Neutrophil (primary cell): ENCODE data around the gene P2RY4.
"Not testable (repeated sequence)": the region's sequence is repeated elsewhere in the genome, so short reads cannot be mapped to it uniquely, and the experiment has no call there.

Source experiments
- H3K27ac ChIP-seq: fragments of 200-600 bp; sonication (generic); 2 replicates; pipeline ENCODE4 v1.5.1; 2016; ENCODE audit warnings: mild to moderate bottlenecking, moderate library complexity
- H3K27me3 ChIP-seq: fragments of 200-600 bp; sonication (generic); 2 replicates; pipeline ENCODE4 v1.6.0; 2016; ENCODE audit warnings: mild to moderate bottlenecking
- H3K36me3 ChIP-seq: fragments of 200-600 bp; sonication (generic); 2 replicates; pipeline ENCODE4 v1.5.1; 2017
- H3K4me1 ChIP-seq, 2 experiments: fragments of 200-600 bp in 1 of 2; sonication (generic) in 1 of 2; 1 replicate in 1 of 2; 2 replicates in 1 of 2; pipeline versions ENCODE4 v1.5.1 to v1.6.1; 2013 to 2016; ENCODE audit warnings: low read depth in 1 of 2, low read length in 1 of 2, mild to moderate bottlenecking in 1 of 2, moderate library complexity in 1 of 2; ENCODE audit not compliant: control insufficient read depth in 1 of 2, insufficient read depth in 1 of 2
- H3K4me3 ChIP-seq, 2 experiments: fragments of 200-600 bp in 1 of 2; sonication (generic) in 1 of 2; 1 replicate in 1 of 2; 2 replicates in 1 of 2; pipeline ENCODE4 v1.5.1; 2013 to 2016; ENCODE audit warnings: low read depth in 1 of 2, low read length in 1 of 2, mild to moderate bottlenecking in 1 of 2, moderate library complexity in 1 of 2
- H3K9me3 ChIP-seq: fragments of 200-600 bp; sonication (generic); 2 replicates; pipeline ENCODE4 v1.5.1; 2016
- TF ChIP-seq, protein P1 (sequence below): fragments of 200-600 bp; sonication (generic); IDR thresholded peaks from 2 replicates; pipeline ENCODE4 v1.5.1; 2016; ENCODE audit warnings: antibody characterized with exemption

P2RY4 gene

DNA sequence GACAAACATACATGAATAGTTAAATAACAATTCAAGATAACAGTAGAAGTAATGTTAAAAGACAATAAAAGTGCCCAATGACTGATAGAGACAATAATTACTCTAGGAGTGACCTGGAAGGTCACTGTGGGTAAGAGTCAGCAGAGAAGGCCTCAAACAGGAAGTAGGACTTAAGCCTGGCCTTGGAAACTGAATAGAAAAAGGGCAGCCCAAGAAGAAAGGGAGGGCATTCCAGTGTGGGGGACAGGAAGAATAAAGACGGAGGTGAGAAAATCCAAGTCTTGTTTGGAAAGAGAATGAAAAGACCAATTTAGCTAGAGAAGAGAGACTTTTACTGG lies 6.0 kb downstream of the P2RY4 start:
- no peaks in the 10 kb centered on the region for H3K27me3 ChIP-seq
- no peak overlapping the region for H3K27ac ChIP-seq
- H3K4me1 ChIP-seq, result no peaks in the 10 kb centered on the region
- H3K9me3 ChIP-seq, result no peaks in the 10 kb centered on the region
- no peak overlapping the region for H3K4me3 ChIP-seq
- TF ChIP-seq, protein P1, sequence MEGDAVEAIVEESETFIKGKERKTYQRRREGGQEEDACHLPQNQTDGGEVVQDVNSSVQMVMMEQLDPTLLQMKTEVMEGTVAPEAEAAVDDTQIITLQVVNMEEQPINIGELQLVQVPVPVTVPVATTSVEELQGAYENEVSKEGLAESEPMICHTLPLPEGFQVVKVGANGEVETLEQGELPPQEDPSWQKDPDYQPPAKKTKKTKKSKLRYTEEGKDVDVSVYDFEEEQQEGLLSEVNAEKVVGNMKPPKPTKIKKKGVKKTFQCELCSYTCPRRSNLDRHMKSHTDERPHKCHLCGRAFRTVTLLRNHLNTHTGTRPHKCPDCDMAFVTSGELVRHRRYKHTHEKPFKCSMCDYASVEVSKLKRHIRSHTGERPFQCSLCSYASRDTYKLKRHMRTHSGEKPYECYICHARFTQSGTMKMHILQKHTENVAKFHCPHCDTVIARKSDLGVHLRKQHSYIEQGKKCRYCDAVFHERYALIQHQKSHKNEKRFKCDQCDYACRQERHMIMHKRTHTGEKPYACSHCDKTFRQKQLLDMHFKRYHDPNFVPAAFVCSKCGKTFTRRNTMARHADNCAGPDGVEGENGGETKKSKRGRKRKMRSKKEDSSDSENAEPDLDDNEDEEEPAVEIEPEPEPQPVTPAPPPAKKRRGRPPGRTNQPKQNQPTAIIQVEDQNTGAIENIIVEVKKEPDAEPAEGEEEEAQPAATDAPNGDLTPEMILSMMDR, result no peak
- no peaks in the 10 kb centered on the region for H3K36me3 ChIP-seq

DNA sequence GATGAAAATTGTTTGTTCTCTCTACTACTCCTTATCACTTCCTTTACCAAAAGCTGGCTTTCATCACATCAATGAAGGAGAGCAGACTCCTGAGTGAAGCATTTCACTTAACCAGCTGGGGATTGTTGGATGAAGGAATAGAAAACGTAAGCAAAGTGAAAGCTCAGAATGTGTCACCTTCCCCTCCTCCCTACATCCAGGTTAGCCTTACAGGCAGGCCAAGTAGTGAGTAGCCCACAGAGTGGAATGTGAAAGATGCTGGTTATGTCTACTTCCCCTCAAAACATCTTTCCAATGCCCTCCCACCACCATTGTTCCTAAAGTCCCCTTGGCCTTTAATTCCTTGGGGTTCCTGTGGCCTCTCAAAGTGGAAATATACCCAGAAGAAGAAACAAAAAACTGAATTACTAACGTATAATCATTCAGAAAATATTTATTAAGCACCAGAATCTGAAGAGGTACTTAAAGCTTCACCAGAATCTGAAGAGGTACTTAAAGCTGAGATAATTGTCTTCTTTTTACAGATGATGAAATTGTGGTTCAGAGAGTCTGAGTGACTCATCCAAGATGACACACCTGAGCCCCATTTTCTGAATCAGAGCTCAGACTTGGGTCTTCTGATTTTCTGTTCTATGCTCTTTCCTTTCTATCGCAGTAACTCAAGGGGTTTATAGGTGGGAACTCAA lies 6.5 kb downstream of the P2RY4 start:
- TF ChIP-seq, protein P1, result no peak
- no peak overlapping the region for H3K4me3 ChIP-seq
- no peaks in the 10 kb centered on the region for H3K27me3 ChIP-seq
- no peaks in the 10 kb centered on the region for H3K36me3 ChIP-seq
- no peaks in the 10 kb centered on the region for H3K4me1 ChIP-seq
- H3K27ac ChIP-seq, result no peak overlapping the region
- H3K9me3 ChIP-seq, result no peaks in the 10 kb centered on the region

DNA sequence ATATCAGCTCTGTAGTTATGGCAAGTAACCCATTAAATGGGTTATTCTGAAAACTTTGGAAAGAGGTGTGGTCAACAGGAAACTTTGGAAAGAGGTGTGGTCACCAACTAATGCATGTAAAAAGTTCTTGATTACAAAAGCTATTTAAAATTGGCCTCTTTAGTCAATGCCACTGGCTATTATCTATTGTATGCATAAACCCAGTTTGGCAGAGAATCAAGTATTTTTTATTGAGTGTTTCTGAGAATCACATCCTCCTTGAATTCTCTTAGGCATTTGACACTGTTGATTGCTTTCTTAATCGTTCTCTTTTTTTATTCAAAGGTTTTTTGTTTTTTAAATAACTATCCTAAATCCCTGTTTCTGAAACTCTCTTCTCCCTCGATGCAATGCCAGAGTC lies 7.5 kb downstream of the P2RY4 start:
- H3K4me1 ChIP-seq, result no peaks in the 10 kb centered on the region
- TF ChIP-seq, protein P1, result no peak
- H3K4me3 ChIP-seq, result no peak overlapping the region
- no peaks in the 10 kb centered on the region for H3K9me3 ChIP-seq
- H3K27ac ChIP-seq, result no peak overlapping the region
- H3K36me3 ChIP-seq, result no peaks in the 10 kb centered on the region
- H3K27me3 ChIP-seq, result no peaks in the 10 kb centered on the region

DNA sequence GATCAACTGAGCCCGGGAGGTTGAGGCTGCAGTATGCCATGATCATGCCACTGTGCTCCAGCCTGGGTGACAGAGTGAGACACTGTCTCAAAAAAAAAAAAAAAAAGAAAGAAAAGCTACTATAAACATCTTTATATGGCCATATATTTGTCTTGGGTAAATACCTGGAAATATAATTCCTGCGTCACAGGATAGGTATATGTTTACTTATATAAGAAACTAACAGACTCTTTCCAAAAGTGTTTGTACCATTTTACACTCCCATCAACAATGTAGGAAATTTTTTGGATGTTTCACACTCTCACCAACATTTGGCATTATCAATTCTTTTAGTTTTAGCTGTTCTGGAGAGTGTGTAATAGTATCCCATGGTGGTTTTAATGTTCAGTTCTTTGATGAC lies 12.8 kb downstream of the P2RY4 start:
- H3K9me3 ChIP-seq, result no peaks in the 10 kb centered on the region
- H3K27ac ChIP-seq, result no peak overlapping the region
- H3K27me3 ChIP-seq, result no peaks in the 10 kb centered on the region
- TF ChIP-seq, protein P1, result no peak
- H3K4me1 ChIP-seq, result no peaks in the 10 kb centered on the region
- no peaks in the 10 kb centered on the region for H3K36me3 ChIP-seq
- H3K4me3 ChIP-seq, result no peak overlapping the region

DNA sequence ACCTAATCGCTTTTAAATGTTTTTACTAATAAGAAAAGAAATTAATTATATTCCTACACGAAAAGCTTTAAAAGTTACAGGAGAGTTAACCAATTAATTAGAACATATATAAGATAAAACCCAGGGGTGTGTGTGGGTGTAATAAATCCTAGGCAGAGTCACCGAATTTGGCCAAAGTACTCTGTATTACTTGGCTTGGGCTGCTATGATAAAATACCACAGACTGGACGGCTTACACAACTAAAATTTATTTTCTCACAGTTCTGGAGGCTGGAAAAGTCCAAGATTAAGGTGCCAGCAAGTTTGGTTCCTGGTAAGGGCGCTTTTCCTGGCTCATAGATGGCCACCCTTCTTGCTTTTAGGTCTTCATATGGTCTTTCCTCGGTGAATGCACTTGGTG lies 15.1 kb downstream of the P2RY4 start:
- Histone ChIP-seq H3K27ac (no peak overlapping the region), H3K27me3 (no peaks in the 10 kb centered on the region), H3K4me3 (no peak overlapping the region), H3K4me1 (no peaks in the 10 kb centered on the region), H3K36me3 (no peaks in the 10 kb centered on the region), H3K9me3 (no peaks in the 10 kb centered on the region)
- TF ChIP-seq, protein P1, result no peak

DNA sequence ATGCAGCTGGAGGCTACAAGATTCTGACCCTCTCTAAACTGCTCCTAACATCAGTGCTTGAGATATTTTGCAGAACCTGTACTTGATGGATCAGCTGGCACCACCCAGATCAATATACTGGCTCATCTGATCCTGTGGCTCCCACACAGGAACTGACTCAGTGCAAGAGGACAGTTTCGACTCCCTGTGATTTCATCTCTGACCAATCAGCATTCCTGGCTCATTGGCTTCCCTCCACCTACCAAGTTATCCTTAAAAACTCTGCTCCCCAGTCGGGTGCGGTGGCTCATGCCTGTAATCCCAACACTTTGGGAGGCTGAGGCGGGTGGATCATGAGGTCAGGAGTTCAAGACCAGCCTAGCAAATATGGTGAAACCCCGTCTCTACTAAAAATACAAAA lies 16.4 kb downstream of the P2RY4 start:
- not testable (repeated sequence) for H3K36me3 ChIP-seq, H3K27me3 ChIP-seq, H3K27ac ChIP-seq, H3K4me3 ChIP-seq, H3K4me1 ChIP-seq, H3K9me3 ChIP-seq
